ENCODE data around the gene UGT1A1.
"Not testable (repeated sequence)": the region's sequence is repeated elsewhere in the genome, so short reads cannot be mapped to it uniquely, and the experiment has no call there.

Gene UGT1A1

DNA sequence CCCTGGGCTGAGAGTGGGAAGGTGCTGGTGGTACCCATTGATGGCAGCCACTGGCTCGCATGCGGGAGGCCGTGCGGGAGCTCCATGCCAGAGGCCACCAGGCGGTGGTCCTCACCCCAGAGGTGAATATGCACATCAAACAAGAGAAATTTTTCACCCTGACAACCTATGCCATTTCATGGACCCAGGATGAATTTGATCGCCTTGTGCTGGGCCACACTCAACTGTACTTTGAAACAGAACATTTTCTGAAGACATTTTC is 12.9 kb upstream of the UGT1A1 start:
- TF ChIP-seq CTCF (IDR thresholded peaks at IDR 0.05; ENCODE audit: insufficient read depth, missing control alignments) = no peak
- DNase-seq (ENCODE audit: insufficient read length, low spot score) (no peak), FAIRE-seq (no peak)

DNA sequence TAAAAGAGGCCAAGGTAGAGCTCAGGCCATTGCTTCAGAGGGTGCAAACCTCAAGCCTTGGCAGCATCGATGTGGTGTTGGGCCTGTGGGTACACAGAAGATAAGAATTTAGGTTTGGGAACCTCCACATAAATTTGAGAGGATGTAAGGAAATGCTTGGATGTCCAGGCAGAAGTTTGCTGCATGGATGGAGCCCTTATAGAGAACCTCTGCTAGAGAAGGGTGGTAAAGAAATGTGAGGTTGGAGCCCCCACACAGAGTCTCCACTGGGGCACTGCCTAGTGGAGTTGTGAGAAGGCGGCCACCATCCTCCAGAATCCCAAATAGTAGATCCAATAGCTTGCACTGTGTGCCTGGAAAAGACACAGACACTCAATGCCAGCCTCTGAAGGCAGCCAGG is 9.4 kb upstream of the UGT1A1 start:
- not testable (repeated sequence) for FAIRE-seq; DNase-seq (ENCODE audit: insufficient read length, low spot score)

GRCh38 chr2:233751212-233752009 is 8.7 kb upstream of the UGT1A1 start:
- not testable (repeated sequence) for DNase-seq (ENCODE audit: insufficient read length, low spot score); FAIRE-seq

GRCh38 chr2:233754872-233755611 is 5.0 kb upstream of the UGT1A1 start:
- no peak for TF ChIP-seq CTCF (IDR thresholded peaks at IDR 0.05; ENCODE audit: insufficient read depth, missing control alignments)
- DNase-seq (ENCODE audit: insufficient read length, low spot score) (no peak), FAIRE-seq (no peak)

DNA sequence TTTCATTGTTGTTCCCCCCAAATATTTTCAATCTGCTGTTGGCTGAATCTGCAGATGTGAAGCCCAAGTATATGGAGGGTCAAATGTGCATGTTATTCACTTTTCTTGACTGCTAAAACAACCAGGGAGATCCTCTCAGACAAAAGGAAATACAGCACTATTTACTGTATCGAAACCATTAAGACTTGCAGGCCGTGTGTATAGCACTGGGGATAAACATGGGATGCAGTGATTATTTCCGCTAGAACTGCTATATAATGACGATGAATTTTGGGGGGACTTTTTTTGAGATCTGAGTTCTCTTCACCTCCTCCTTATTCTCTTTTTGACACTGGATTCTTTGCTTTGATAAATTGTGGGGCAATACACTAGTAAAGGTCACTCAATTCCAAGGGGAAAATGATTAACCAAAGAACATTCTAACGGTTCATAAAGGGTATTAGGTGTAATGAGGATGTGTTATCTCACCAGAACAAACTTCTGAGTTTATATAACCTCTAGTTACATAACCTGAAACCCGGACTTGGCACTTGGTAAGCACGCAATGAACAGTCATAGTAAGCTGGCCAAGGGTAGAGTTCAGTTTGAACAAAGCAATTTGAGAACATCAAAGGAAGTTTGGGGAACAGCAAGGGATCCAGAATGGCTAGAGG is 3.5 kb upstream of the UGT1A1 start:
- FAIRE-seq = no peak
- no peak for TF ChIP-seq CTCF (IDR thresholded peaks at IDR 0.05; ENCODE audit: insufficient read depth, missing control alignments)
- no peak for DNase-seq (ENCODE audit: insufficient read length, low spot score)

DNA sequence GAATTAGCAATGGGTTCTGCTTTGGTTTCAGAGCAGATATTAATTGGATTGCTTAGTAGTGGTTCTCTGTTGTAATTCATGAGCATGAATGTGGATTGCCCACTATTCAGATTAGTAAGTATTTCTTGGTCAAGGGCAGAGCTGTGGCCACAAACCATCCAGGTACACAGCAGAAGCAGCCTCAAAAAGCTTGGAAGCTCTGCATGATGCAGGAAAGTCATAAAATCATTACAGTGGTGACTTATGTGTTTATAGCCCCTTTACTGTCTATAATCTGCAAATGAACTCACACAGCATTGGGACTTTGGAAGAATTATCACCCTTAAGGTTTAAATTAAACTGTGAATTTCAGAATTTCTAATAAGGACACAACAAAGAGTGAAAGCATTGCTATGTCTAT is 1.9 kb upstream of the UGT1A1 start:
- no peak for TF ChIP-seq CTCF (IDR thresholded peaks at IDR 0.05; ENCODE audit: insufficient read depth, missing control alignments)
- no peak for DNase-seq (ENCODE audit: insufficient read length, low spot score)
- no peak for FAIRE-seq

GRCh38 chr2:233758849-233759248 is 1.2 kb upstream of the UGT1A1 start:
- DNase-seq (ENCODE audit: insufficient read length, low spot score) (no peak), FAIRE-seq (no peak)
- no peak for TF ChIP-seq CTCF (IDR thresholded peaks at IDR 0.05; ENCODE audit: insufficient read depth, missing control alignments)
